NT2/D1 (cell line): ENCODE results near the gene KRTAP5-11.

Experiments used
- SUZ12 ChIP-seq: IDR thresholded peaks from 2 replicates; pipeline ENCODE4 v1.6.1; 2011; ENCODE audit not compliant: insufficient read length, insufficient read depth; ENCODE audit errors: extremely low read depth
- ZNF274 ChIP-seq: IDR thresholded peaks from 2 replicates; pipeline ENCODE4 v1.6.1; 2011; ENCODE audit warnings: mild to moderate bottlenecking, low read depth, low read length

DNA sequence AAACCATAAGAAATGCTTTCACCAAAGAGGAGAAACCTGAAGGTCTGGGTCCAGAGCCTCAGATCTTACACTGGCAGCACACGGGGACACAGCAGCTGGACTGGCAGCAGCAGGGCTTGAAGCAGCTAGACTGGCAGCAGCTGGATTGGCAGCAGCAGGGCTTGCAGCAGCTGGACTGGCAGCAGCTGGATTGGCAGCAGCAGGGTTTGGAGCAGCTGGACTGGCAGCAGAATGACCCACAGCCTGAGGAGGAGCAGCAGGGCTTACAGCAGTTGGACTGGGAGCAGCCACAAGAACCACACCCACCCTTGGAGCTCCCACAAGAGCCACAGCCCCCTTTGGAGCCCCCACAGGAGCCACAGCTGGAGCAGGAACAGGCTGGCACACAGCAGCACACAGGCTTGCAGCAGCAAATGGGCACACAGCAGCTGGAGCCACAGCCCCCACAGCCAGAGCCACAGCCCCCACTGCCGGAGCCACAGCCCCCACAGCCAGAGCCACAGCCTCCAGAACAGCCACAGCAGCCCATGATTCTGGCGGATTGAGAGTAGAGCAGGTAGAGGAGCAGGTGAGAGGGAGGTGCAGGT, at the start of gene KRTAP5-11:
- no peak for TF ChIP-seq ZNF274
- no peak for TF ChIP-seq SUZ12
